GM12878 (cell line): ENCODE measurements around the gene SPOCK1. TPM values are rescaled to one million over a fixed set of nuclear protein-coding genes. Genes with fewer than 3 reads are reported as not detected.

Experiments
- ATAC-seq: fragments of 200-7000 bp; cut with Tn5 transposase; 3 replicates; pipeline ENCODE4 v1.9.1; 2020; ENCODE audit warnings: mild to moderate bottlenecking, moderate library complexity
- BruUV-seq: library from RNA; stranded (reverse); fragments of 400-500 nt; replicated peaks from 2 replicates; lab custom pipeline; 2021; lab: Mats Ljungman, UMichigan
- CTCF ChIA-PET: fragments of 300-600 bp; sonication (Branson Sonifier 250); formaldehyde crosslinking; extraction: SDS; loops from one replicate; lab custom pipeline; 2021; ENCODE audit warnings: inconsistent platforms; lab: Yijun Ruan, JAX
- POLR2A ChIA-PET: fragments of 350-600 bp; formaldehyde crosslinking; extraction: SDS; loops from one replicate; lab custom pipeline; 2021; ENCODE audit warnings: inconsistent platforms; lab: Charles Lee
- RAD21 ChIA-PET: fragments of 300-600 bp; sonication (Branson Sonifier 250); formaldehyde crosslinking; loops from one replicate; lab custom pipeline; 2023; ENCODE audit warnings: antibody characterized with exemption; ENCODE audit not compliant: unreplicated experiment; lab: Charles Lee
- SMC1A ChIA-PET: fragments of 300-600 bp; sonication (Branson Sonifier 250); formaldehyde crosslinking; loops from one replicate; lab custom pipeline; 2023; ENCODE audit not compliant: unreplicated experiment, uncharacterized antibody; lab: Charles Lee
- DNase-seq: peaks from one replicate; pipeline ENCODE4 v3.0.0-alpha.2; 2011; ENCODE audit warnings: low read depth, low spot score
- FAIRE-seq: peaks from 3 replicates; lab custom pipeline; 2011; peaks lifted over from hg19 to GRCh38; lab: Jason Lieb, UNC
- H2AFZ ChIP-seq: 2 replicates; pipeline ENCODE4 v1.6.0; 2011; ENCODE audit warnings: low read depth, low read length, control low read depth; ENCODE audit not compliant: control insufficient read depth
- H3K27ac ChIP-seq: 2 replicates; pipeline ENCODE4 v1.5.1; 2011; ENCODE audit warnings: control low read depth; ENCODE audit not compliant: control insufficient read depth, insufficient read depth
- H3K27me3 ChIP-seq, 2 experiments: replicated peaks in 1 of 2; 2 replicates each; pipeline versions ENCODE4 v1.6.0 to v1.6.1; 2011; ENCODE audit warnings: low read length in 1 of 2; ENCODE audit not compliant: control insufficient read depth in 2 of 2, insufficient read depth in 2 of 2
- H3K36me3 ChIP-seq, 2 experiments: 2 replicates each; pipeline ENCODE4 v1.5.1; 2011; ENCODE audit warnings: low read length in 1 of 2; ENCODE audit not compliant: control insufficient read depth in 2 of 2, insufficient read depth in 2 of 2
- H3K4me1 ChIP-seq: 2 replicates; pipeline ENCODE4 v1.6.1; 2011; ENCODE audit warnings: mild to moderate bottlenecking, low read length, moderate library complexity, mixed read lengths; ENCODE audit not compliant: control insufficient read depth, insufficient read depth
- H3K4me2 ChIP-seq: 2 replicates; pipeline ENCODE4 v1.6.0; 2011; ENCODE audit warnings: control low read depth; ENCODE audit not compliant: control insufficient read depth, insufficient read depth
- H3K4me3 ChIP-seq: fragments of 200-600 bp; sonication (generic); 2 replicates; pipeline ENCODE4 v1.5.1; 2016
- H3K79me2 ChIP-seq: 2 replicates; pipeline ENCODE4 v1.6.0; 2011; ENCODE audit warnings: low read length; ENCODE audit not compliant: control insufficient read depth, insufficient read depth
- H3K9ac ChIP-seq: 2 replicates; pipeline ENCODE4 v1.8.0; 2011; ENCODE audit warnings: low read length, control low read depth, mixed read lengths; ENCODE audit not compliant: control insufficient read depth, insufficient read depth
- H3K9me3 ChIP-seq: replicated peaks from 3 replicates; pipeline ENCODE4 v1.5.1; 2011; ENCODE audit warnings: mild to moderate bottlenecking, low read length; ENCODE audit not compliant: control insufficient read depth, insufficient read depth
- H4K20me1 ChIP-seq: 2 replicates; pipeline ENCODE4 v1.6.0; 2011; ENCODE audit not compliant: control insufficient read depth, insufficient read depth
- ATF3 ChIP-seq: IDR thresholded peaks from 2 replicates; pipeline ENCODE4 v1.6.1; 2011; ENCODE audit warnings: low read depth, mild to moderate bottlenecking, low read length, moderate library complexity, borderline replicate concordance; ENCODE audit errors: extremely low read depth
- ATF7 ChIP-seq: fragments of 450-650 bp; IDR thresholded peaks from 2 replicates; pipeline ENCODE4 v1.6.1; 2016; ENCODE audit warnings: low read depth, mild to moderate bottlenecking
- BCL11A ChIP-seq: IDR thresholded peaks from 2 replicates; pipeline ENCODE4 v1.6.1; 2011; ENCODE audit warnings: low read depth, low read length
- BRCA1 ChIP-seq: IDR thresholded peaks from 2 replicates; pipeline ENCODE4 v1.6.1; 2011; ENCODE audit warnings: low read depth, low read length, improper control_type of control experiment
- NR2C2 ChIP-seq: IDR thresholded peaks from 2 replicates; pipeline ENCODE4 v1.6.1; 2011; ENCODE audit warnings: borderline replicate concordance, low read depth; ENCODE audit not compliant: control insufficient read depth, insufficient read length
- RB1 ChIP-seq: fragments of 450-650 bp; formaldehyde crosslinking; IDR thresholded peaks from 2 replicates; pipeline ENCODE4 v1.6.1; 2017; ENCODE audit warnings: mild to moderate bottlenecking, borderline replicate concordance
- RBBP5 ChIP-seq: fragments of 200-600 bp; sonication (generic); conservative IDR thresholded peaks from 2 replicates; pipeline ENCODE4 v1.6.1; 2016
- WRNIP1 ChIP-seq: IDR thresholded peaks from 2 replicates; pipeline ENCODE4 v1.6.1; 2011; ENCODE audit warnings: low read depth, low read length, improper control_type of control experiment, borderline replicate concordance
- ZNF217 ChIP-seq: fragments of 450-650 bp; IDR thresholded peaks from 2 replicates; pipeline ENCODE4 v1.6.1; 2017; ENCODE audit warnings: antibody characterized with exemption, mild to moderate bottlenecking
- ZNF592 ChIP-seq: fragments of 450-650 bp; IDR thresholded peaks from 2 replicates; pipeline ENCODE4 v1.6.1; 2017; ENCODE audit warnings: mild to moderate bottlenecking, moderate library complexity
- WGBS: methylation state at CpG from one replicate; pipeline ENCODE4 v1.1.6; 2016; ENCODE audit warnings: low lambda C conversion rate; ENCODE audit not compliant: insufficient replicate concordance, insufficient coverage; ENCODE audit errors: missing lambda C conversion rate; 5-methylcytosine and 5-hydroxymethylcytosine counted together
- in situ Hi-C: fragments of 300-500 bp; cut with MboI; formaldehyde crosslinking; loops from 9 replicates; pipeline ENCODE4 v1.14.3; 2018; ENCODE audit warnings: mixed read lengths
- intact Hi-C: fragments of 100-400 bp; cut with micrococcal nuclease; formaldehyde crosslinking; loops from one replicate; pipeline ENCODE4 v1.14.2; 2022; ENCODE audit not compliant: unreplicated experiment
- polyA plus RNA-seq, 11 experiments: library from polyadenylated mRNA; depleted of rRNA in 4 of 11; unstranded in 6 of 11; stranded (reverse) in 5 of 11; fragments of >200 nt; fragmentation: Nextera tagmentation in 4 of 11; fragmentation: Illumina TruSeq in 1 of 11; extraction: Ambion mirVana in 4 of 11; extraction: Trizol in 1 of 11; gene quantifications; 1 replicate in 1 of 11; 2 replicates in 10 of 11; pipeline versions ENCODE4 v1.2.1 to v1.2.3, GENCODE V29; 2011 to 2016; ENCODE audit warnings: inconsistent platforms in 2 of 11, missing spikeins in 2 of 11, low read depth in 1 of 11
- total RNA-seq, 4 experiments: library from RNA; depleted of rRNA in 3 of 4; stranded (reverse); fragments of >200 nt in 3 of 4; fragmentation: Illumina TruSeq in 1 of 4; extraction: Trizol in 1 of 4; gene quantifications; 2 replicates each; pipeline versions ENCODE4 v1.2.1 to v1.2.3, GENCODE V29; 2013 to 2021
- TF ChIP-seq, protein P1 (sequence below): fragments of 150-350 bp; IDR thresholded peaks from 2 replicates; pipeline ENCODE4 v1.6.1; 2014; ENCODE audit warnings: mild to moderate bottlenecking, low read depth, low read length
- TF ChIP-seq, protein P2 (sequence below): fragments of 450-650 bp; IDR thresholded peaks from 2 replicates; pipeline ENCODE4 v1.6.1; 2017; ENCODE audit warnings: borderline replicate concordance

Gene SPOCK1
- total and polyA plus RNA-seq, 10 of the 15 experiments (the other 5 are each of a cell fraction or from before 2014, with no cell fraction given) = 0.06 to 0.68 (median 0.25) TPM; not detected in 3

- Histone ChIP-seq H3K9me3 (no peaks in the 10 kb centered on the region), H3K4me2 (no peak overlapping the region), H3K36me3 (no peaks in the 10 kb centered on the region), H3K27me3 (no peaks in the 10 kb centered on the region; a peak in 1 of 4 replicates), H3K79me2 (no peaks in the 10 kb centered on the region), H4K20me1 (no peaks in the 10 kb centered on the region; the same call in 1 of the 2 replicates), H3K4me1 (no peaks in the 10 kb centered on the region), H3K27ac (no peak overlapping the region), H2AFZ (no peak overlapping the region), H3K9ac (no peak overlapping the region), H3K4me3 (no peak overlapping the region)
- ChIA-PET CTCF (no interaction called here), RAD21 (no interaction called here), SMC1A (no interaction called here), POLR2A (no interaction called here)
- intact Hi-C loops (no loop called here), in situ Hi-C loops (no loop called here)
- WGBS = 0% methylated on average over 1 of the region's 1 CpG
- TF ChIP-seq WRNIP1 = no peak
- TF ChIP-seq ATF7 = no peak
- TF ChIP-seq RBBP5 = no peak
- TF ChIP-seq, protein P1, sequence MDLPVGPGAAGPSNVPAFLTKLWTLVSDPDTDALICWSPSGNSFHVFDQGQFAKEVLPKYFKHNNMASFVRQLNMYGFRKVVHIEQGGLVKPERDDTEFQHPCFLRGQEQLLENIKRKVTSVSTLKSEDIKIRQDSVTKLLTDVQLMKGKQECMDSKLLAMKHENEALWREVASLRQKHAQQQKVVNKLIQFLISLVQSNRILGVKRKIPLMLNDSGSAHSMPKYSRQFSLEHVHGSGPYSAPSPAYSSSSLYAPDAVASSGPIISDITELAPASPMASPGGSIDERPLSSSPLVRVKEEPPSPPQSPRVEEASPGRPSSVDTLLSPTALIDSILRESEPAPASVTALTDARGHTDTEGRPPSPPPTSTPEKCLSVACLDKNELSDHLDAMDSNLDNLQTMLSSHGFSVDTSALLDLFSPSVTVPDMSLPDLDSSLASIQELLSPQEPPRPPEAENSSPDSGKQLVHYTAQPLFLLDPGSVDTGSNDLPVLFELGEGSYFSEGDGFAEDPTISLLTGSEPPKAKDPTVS = no peak
- TF ChIP-seq ATF3 = no peak
- no peak for TF ChIP-seq BCL11A
- no peak for TF ChIP-seq NR2C2
- TF ChIP-seq BRCA1 = no peak
- TF ChIP-seq ZNF217 = no peak
- TF ChIP-seq RB1 = no peak
- TF ChIP-seq, protein P2, sequence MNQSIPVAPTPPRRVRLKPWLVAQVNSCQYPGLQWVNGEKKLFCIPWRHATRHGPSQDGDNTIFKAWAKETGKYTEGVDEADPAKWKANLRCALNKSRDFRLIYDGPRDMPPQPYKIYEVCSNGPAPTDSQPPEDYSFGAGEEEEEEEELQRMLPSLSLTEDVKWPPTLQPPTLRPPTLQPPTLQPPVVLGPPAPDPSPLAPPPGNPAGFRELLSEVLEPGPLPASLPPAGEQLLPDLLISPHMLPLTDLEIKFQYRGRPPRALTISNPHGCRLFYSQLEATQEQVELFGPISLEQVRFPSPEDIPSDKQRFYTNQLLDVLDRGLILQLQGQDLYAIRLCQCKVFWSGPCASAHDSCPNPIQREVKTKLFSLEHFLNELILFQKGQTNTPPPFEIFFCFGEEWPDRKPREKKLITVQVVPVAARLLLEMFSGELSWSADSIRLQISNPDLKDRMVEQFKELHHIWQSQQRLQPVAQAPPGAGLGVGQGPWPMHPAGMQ = no peak
- no peak for TF ChIP-seq ZNF592
- DNase-seq = no peak
- no peak for FAIRE-seq
- BruUV-seq = no TSS peak
- ATAC-seq = no peak
Observed at GRCh38 chr5:137510671-137511070, 11.5 kb upstream of the SPOCK1 start.
